H9 (cell line): Measurements from ENCODE around the gene PRG2. TPM values are rescaled to one million over a fixed set of nuclear protein-coding genes. Genes with fewer than 3 reads are reported as not detected.

Experiments
- DNase-seq: peaks from one replicate; pipeline ENCODE4 v3.0.0-alpha.2; 2017
- H2AFZ ChIP-seq: one replicate; pipeline ENCODE4 v1.6.1; 2013; ENCODE audit warnings: mild to moderate bottlenecking, low read length, control low read depth, moderate library complexity
- H2AK5ac ChIP-seq: 2 replicates; pipeline ENCODE4 v1.6.1; 2013; ENCODE audit warnings: low read length, control low read depth, mixed read lengths; ENCODE audit not compliant: insufficient read length
- H2BK120ac ChIP-seq: one replicate; pipeline ENCODE4 v1.6.1; 2013; ENCODE audit warnings: low read depth, mild to moderate bottlenecking, low read length, control low read depth, inconsistent platforms; ENCODE audit not compliant: poor library complexity, severe bottlenecking
- H2BK12ac ChIP-seq: 2 replicates; pipeline ENCODE4 v1.6.1; 2013; ENCODE audit warnings: low read length, control low read depth, mixed read lengths, low read depth; ENCODE audit not compliant: insufficient read length
- H2BK15ac ChIP-seq: 2 replicates; pipeline ENCODE4 v1.6.1; 2013; ENCODE audit warnings: low read depth, low read length, control low read depth
- H2BK20ac ChIP-seq: one replicate; pipeline ENCODE4 v1.6.1; 2013; ENCODE audit warnings: low read depth, mild to moderate bottlenecking, low read length, control low read depth, inconsistent platforms; ENCODE audit not compliant: poor library complexity, severe bottlenecking
- H2BK5ac ChIP-seq: 2 replicates; pipeline ENCODE4 v1.6.1; 2013; ENCODE audit warnings: low read length, control low read depth, mixed read lengths; ENCODE audit not compliant: insufficient read length
- H3K14ac ChIP-seq: 2 replicates; pipeline ENCODE4 v1.6.1; 2013; ENCODE audit warnings: low read length, control low read depth; ENCODE audit not compliant: insufficient read depth
- H3K18ac ChIP-seq: 2 replicates; pipeline ENCODE4 v1.6.1; 2013; ENCODE audit warnings: low read depth, mild to moderate bottlenecking, mixed read lengths, low read length, control low read depth; ENCODE audit not compliant: insufficient read length
- H3K23ac ChIP-seq: 2 replicates; pipeline ENCODE4 v1.6.1; 2013; ENCODE audit warnings: low read length, control low read depth, mixed read lengths, low read depth; ENCODE audit not compliant: insufficient read length
- H3K23me2 ChIP-seq: 2 replicates; pipeline ENCODE4 v1.6.1; 2013; ENCODE audit warnings: low read depth, mild to moderate bottlenecking, mixed read lengths, low read length, control low read depth; ENCODE audit not compliant: insufficient read length, poor library complexity, severe bottlenecking
- H3K27ac ChIP-seq: 2 replicates; pipeline ENCODE4 v1.5.1; 2013; ENCODE audit warnings: low read length, control low read depth, mixed read lengths, low read depth; ENCODE audit not compliant: insufficient read length
- H3K27me3 ChIP-seq: 2 replicates; pipeline ENCODE4 v1.6.1; 2013; ENCODE audit warnings: low read length, control low read depth, inconsistent platforms; ENCODE audit not compliant: insufficient read depth
- H3K4ac ChIP-seq: 2 replicates; pipeline ENCODE4 v1.6.1; 2013; ENCODE audit warnings: low read depth, mild to moderate bottlenecking, control low read depth, inconsistent platforms, low read length, moderate library complexity
- H3K4me1 ChIP-seq: 2 replicates; pipeline ENCODE4 v1.6.1; 2013; ENCODE audit warnings: low read length, control low read depth, inconsistent platforms; ENCODE audit not compliant: insufficient read depth
- H3K4me2 ChIP-seq: 2 replicates; pipeline ENCODE4 v1.6.1; 2013; ENCODE audit warnings: low read length, control low read depth, mixed read lengths; ENCODE audit not compliant: insufficient read length, insufficient read depth
- H3K56ac ChIP-seq: 2 replicates; pipeline ENCODE4 v1.6.1; 2013; ENCODE audit warnings: low read depth, mild to moderate bottlenecking, mixed read lengths, low read length, control low read depth; ENCODE audit not compliant: insufficient read length
- H3K79me1 ChIP-seq: 2 replicates; pipeline ENCODE4 v1.6.1; 2013; ENCODE audit warnings: low read depth, mild to moderate bottlenecking, moderate library complexity, low read length, control low read depth, inconsistent platforms; ENCODE audit not compliant: insufficient read depth, poor library complexity, severe bottlenecking
- H3K79me2 ChIP-seq: 2 replicates; pipeline ENCODE4 v1.6.1; 2013; ENCODE audit warnings: low read length, control low read depth, inconsistent platforms; ENCODE audit not compliant: insufficient read depth
- H3K9ac ChIP-seq: 2 replicates; pipeline ENCODE4 v1.6.1; 2013; ENCODE audit warnings: low read length, control low read depth, mixed read lengths; ENCODE audit not compliant: insufficient read length; ENCODE audit errors: extremely low read depth
- H3K9me3 ChIP-seq: one replicate; pipeline ENCODE4 v1.6.1; 2013; ENCODE audit warnings: low read depth, low read length, inconsistent platforms; ENCODE audit not compliant: control insufficient read depth
- H3T11ph ChIP-seq: one replicate; pipeline ENCODE4 v1.6.1; 2013; ENCODE audit warnings: mild to moderate bottlenecking, low read length, control low read depth, inconsistent platforms
- H4K20me1 ChIP-seq: one replicate; pipeline ENCODE4 v1.6.1; 2013; ENCODE audit not compliant: control insufficient read depth, insufficient read length, insufficient read depth
- H4K5ac ChIP-seq: 2 replicates; pipeline ENCODE4 v1.6.1; 2013; ENCODE audit warnings: low read depth, mild to moderate bottlenecking, mixed read lengths, low read length, control low read depth; ENCODE audit not compliant: insufficient read length
- H4K8ac ChIP-seq: replicated peaks from 2 replicates; pipeline ENCODE4 v1.6.1; 2013; ENCODE audit warnings: low read length, control low read depth, mixed read lengths, low read depth; ENCODE audit not compliant: insufficient read length
- H4K91ac ChIP-seq: 2 replicates; pipeline ENCODE4 v1.6.1; 2013; ENCODE audit warnings: low read depth, mild to moderate bottlenecking, moderate library complexity, mixed read lengths, low read length, control low read depth; ENCODE audit not compliant: insufficient read length
- H3K27ac Mint-ChIP-seq, 3 experiments: 2 replicates in 2 of 3; 3 replicates in 1 of 3; pipeline ENCODE4 v1.8.0; 2020 to 2021; ENCODE audit warnings: mixed read lengths in 3 of 3, mild to moderate bottlenecking in 1 of 3, moderate library complexity in 1 of 3
- H3K27me3 Mint-ChIP-seq: 2 replicates; pipeline ENCODE4 v1.8.0; 2021; ENCODE audit warnings: low read depth, mild to moderate bottlenecking, moderate library complexity, mixed read lengths
- H3K36me3 Mint-ChIP-seq, 3 experiments: 2 replicates in 2 of 3; 3 replicates in 1 of 3; pipeline ENCODE4 v1.8.0; 2020 to 2021; ENCODE audit warnings: low read depth in 3 of 3, mixed read lengths in 3 of 3; ENCODE audit not compliant: insufficient read depth in 1 of 3
- H3K4me1 Mint-ChIP-seq, 2 experiments: 2 replicates each; pipeline ENCODE4 v1.8.0; 2020; ENCODE audit warnings: mixed read lengths in 2 of 2
- H3K4me3 Mint-ChIP-seq, 2 experiments: 2 replicates in 1 of 2; 3 replicates in 1 of 2; pipeline ENCODE4 v1.8.0; 2020 to 2021; ENCODE audit warnings: mild to moderate bottlenecking in 2 of 2, mixed read lengths in 2 of 2, moderate library complexity in 1 of 2
- H3K9me3 Mint-ChIP-seq, 2 experiments: 2 replicates in 1 of 2; 3 replicates in 1 of 2; pipeline ENCODE4 v1.8.0; 2020; ENCODE audit warnings: mild to moderate bottlenecking in 2 of 2, mixed read lengths in 2 of 2, moderate library complexity in 1 of 2
- WGBS: extraction: QIAGEN DNeasy Blood & Tissue Kit; methylation state at CpG from one replicate; pipeline ENCODE4 v1.1.7; 2013; ENCODE audit warnings: missing lambda C conversion rate, low lambda C conversion rate, mixed read lengths; ENCODE audit not compliant: insufficient read length; ENCODE audit errors: extremely low coverage; 5-methylcytosine and 5-hydroxymethylcytosine counted together
- total RNA-seq: library from RNA; stranded (reverse); gene quantifications from 2 replicates; pipeline ENCODE4 v1.2.1, GENCODE V29; 2021
- TF ChIP-seq, protein P1 (sequence below): fragments of 200-600 bp; sonication (generic); conservative IDR thresholded peaks from 3 replicates; pipeline ENCODE4 v1.8.0; 2021; ENCODE audit warnings: antibody characterized with exemption, mild to moderate bottlenecking

PRG2 gene
- total RNA-seq, 1 experiment from 2014 or later: not detected

DNA sequence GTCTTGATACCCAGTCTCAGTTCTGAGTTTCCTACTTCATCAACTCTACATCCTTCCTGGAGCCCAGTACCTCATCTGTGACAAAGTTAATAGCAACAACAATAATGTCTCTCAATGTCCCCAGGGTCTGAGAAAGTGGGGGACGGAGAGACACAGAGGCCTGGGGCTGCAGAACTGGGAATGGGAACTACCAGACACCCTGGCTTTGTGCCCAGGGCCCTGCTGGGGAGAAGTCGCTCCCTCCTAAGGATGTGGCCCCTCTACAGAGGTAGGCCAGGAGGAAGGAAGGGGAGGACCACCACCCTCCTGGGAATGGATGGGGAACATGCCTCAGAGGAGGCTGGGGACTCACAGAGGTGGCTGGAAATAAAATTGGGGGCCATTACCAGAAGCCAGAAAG lies 15.0 kb downstream of the PRG2 start:
- Histone ChIP-seq H3K56ac (no peak overlapping the region), H3K14ac (no peak overlapping the region), H4K20me1 (no peaks in the 10 kb centered on the region), H3K23ac (no peak overlapping the region), H4K91ac (no peak overlapping the region), H3K27me3 (no peaks in the 10 kb centered on the region; the same call in 1 of the 2 replicates), H2BK5ac (no peak overlapping the region), H3K23me2 (no peaks in the 10 kb centered on the region), H3K9ac (no peak overlapping the region), H3K4ac (no peak overlapping the region), H3K4me2 (no peak overlapping the region), H2BK12ac (no peak overlapping the region), H2BK15ac (no peak overlapping the region), H3K27ac (no peak overlapping the region), H3K4me1 (no peaks in the 10 kb centered on the region; the same call in 1 of the 2 replicates), H4K8ac (no peak overlapping the region), H3K9me3 (no peaks in the 10 kb centered on the region), H3K79me2 (no peaks in the 10 kb centered on the region), H2BK20ac (no peak overlapping the region), H4K5ac (no peak overlapping the region), H3T11ph (no peak overlapping the region), H3K18ac (no peak overlapping the region), H2BK120ac (no peak overlapping the region), H2AFZ (no peak overlapping the region), H2AK5ac (no peak overlapping the region), H3K79me1 (no peaks in the 10 kb centered on the region)
- Mint-ChIP-seq H3K27me3 (peaks cover 47% of the 10 kb centered on the region), H3K4me1 (peaks cover 3 to 15% of the 10 kb centered on the region in 2 experiments), H3K4me3 (no peak overlapping the region), H3K36me3 (no peaks in the 10 kb centered on the region), H3K27ac (no peak overlapping the region), H3K9me3 (no peaks in the 10 kb centered on the region)
- whole genome bisulfite sequencing: no CpG with 5 or more reads among the region's 2 CpGs
- TF ChIP-seq, protein P1, sequence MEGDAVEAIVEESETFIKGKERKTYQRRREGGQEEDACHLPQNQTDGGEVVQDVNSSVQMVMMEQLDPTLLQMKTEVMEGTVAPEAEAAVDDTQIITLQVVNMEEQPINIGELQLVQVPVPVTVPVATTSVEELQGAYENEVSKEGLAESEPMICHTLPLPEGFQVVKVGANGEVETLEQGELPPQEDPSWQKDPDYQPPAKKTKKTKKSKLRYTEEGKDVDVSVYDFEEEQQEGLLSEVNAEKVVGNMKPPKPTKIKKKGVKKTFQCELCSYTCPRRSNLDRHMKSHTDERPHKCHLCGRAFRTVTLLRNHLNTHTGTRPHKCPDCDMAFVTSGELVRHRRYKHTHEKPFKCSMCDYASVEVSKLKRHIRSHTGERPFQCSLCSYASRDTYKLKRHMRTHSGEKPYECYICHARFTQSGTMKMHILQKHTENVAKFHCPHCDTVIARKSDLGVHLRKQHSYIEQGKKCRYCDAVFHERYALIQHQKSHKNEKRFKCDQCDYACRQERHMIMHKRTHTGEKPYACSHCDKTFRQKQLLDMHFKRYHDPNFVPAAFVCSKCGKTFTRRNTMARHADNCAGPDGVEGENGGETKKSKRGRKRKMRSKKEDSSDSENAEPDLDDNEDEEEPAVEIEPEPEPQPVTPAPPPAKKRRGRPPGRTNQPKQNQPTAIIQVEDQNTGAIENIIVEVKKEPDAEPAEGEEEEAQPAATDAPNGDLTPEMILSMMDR: no peak
- no peak for DNase-seq
